GM13976 (cell line): Measurements from ENCODE around the gene HOXB2.

Experiments used
- DNase-seq: peaks from one replicate; pipeline ENCODE4 v3.0.0; 2012; ENCODE audit warnings: low spot score
- in situ Hi-C: fragments of 300-500 bp; cut with MboI; formaldehyde crosslinking; loops from one replicate; pipeline ENCODE4 v1.12.0; 2022; ENCODE audit warnings: low sequenced_read_pairs, mixed read lengths, inconsistent platforms; ENCODE audit not compliant: unreplicated experiment
- TF ChIP-seq, protein P1 (sequence below): IDR thresholded peaks from 2 replicates; pipeline ENCODE4 v1.5.1; 2012; ENCODE audit warnings: borderline replicate concordance, mild to moderate bottlenecking; ENCODE audit not compliant: insufficient read depth; ENCODE audit errors: extremely low read depth, missing control alignments, control extremely low read depth

Gene HOXB2

GRCh38 chr17:48547808-48548522, 3.1 kb upstream of the HOXB2 start:
- DNase-seq: no peak
- in situ Hi-C loops: no loop called here
- TF ChIP-seq, protein P1, sequence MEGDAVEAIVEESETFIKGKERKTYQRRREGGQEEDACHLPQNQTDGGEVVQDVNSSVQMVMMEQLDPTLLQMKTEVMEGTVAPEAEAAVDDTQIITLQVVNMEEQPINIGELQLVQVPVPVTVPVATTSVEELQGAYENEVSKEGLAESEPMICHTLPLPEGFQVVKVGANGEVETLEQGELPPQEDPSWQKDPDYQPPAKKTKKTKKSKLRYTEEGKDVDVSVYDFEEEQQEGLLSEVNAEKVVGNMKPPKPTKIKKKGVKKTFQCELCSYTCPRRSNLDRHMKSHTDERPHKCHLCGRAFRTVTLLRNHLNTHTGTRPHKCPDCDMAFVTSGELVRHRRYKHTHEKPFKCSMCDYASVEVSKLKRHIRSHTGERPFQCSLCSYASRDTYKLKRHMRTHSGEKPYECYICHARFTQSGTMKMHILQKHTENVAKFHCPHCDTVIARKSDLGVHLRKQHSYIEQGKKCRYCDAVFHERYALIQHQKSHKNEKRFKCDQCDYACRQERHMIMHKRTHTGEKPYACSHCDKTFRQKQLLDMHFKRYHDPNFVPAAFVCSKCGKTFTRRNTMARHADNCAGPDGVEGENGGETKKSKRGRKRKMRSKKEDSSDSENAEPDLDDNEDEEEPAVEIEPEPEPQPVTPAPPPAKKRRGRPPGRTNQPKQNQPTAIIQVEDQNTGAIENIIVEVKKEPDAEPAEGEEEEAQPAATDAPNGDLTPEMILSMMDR: no peak

DNA sequence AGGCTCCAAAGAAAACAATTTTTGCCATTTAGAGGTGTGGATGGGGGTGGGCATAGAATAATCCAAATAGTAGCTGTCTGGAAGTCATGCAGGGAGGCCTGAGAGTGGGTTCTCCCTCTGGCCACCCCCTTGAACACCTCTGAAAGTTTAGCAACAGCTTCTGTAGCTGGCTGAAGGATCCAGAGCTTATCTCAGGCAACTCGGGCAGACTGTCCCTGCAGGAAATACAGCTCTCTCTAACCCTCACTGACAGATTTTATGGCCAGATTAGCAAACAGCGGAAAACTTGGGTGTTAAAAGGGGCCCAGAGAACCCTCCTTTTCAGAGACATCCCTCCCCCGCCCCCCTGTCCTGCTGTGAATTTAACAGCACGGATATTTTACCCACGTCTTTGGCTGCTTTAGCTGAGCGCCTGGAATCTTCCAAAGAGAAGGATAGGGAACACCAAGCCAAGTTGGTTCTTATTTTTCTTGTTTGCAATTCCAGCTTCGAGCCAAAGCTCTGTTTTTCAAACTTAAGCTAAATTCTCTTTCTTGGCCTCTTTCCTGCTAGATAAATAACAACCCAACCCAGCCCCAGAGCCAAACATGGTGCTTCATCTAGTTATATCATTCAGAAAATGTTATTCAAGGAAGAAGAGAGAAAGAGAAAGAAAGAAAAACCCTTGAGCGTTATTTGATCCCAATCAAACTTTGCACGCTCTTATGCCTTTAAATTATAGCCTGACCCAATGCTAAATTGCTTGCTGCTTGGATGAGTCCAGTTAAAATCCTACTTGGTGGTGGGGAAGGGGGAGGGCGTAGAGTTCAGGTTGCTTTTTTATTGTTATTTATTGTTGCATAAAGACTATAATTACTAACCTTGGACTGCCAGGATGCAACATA, 2.3 kb upstream of the HOXB2 start:
- TF ChIP-seq, protein P1: no peak
- no peak for DNase-seq
- in situ Hi-C loops: no loop called here

- DNase-seq: no peak
- in situ Hi-C loops: no loop called here
- TF ChIP-seq, protein P1: no peak
Observed at GRCh38 chr17:48546137-48546923, 1.4 kb upstream of the HOXB2 start.

- in situ Hi-C loops: no loop called here
- no peak for DNase-seq
- TF ChIP-seq, protein P1: no peak
Observed at GRCh38 chr17:48545539-48545938, 630 bp upstream of the HOXB2 start.

DNA sequence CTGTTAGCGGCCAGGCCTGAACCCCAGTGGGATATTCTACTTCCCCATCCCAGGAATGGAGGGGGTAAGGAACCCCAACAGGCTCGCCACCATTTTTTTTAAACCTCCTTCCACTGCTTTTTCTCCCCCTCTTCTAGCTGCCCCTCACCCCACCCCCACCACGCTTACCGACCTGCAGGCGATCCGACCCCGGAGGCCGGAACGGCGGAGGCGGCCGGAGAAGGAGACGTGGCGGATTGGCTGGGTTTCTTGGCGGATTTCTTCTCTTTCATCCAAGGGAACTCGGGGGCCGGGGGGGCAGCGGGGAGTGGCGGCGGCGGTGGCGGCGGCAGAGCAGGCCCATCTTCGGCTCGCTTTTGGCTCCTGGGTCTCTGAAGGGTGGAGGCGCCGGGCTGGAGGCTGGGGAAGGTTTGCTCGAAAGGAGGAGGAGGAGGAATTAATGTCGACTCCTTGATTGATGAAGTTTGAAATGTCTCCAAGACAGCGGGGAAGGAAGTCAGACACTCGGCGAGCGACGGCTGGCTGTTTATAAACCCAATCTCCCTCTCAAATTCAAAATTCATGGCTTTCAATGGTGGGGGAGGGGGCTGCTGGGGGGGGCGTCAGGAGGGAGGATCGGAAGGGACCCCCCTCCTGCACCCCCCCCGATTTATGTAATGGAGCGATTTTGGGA, 424 bp downstream of the HOXB2 start:
- in situ Hi-C loops: no loop called here
- no peak for DNase-seq

More for the DNA sequence above, 424 bp downstream of the HOXB2 start:
- TF ChIP-seq, protein P1: no peak
